Esophagus (tissue), 2 donors: ENCODE measurements around the gene NRARP. TPM values are rescaled to one million over a fixed set of nuclear protein-coding genes. Genes with fewer than 3 reads are reported as not detected.

Experiments used
- H3K27ac ChIP-seq, 2 donors: one replicate each; pipeline ENCODE4 v1.5.1; 2013; ENCODE audit warnings: low read depth in 2 of 2, mild to moderate bottlenecking in 2 of 2, inconsistent platforms in 1 of 2, low read length in 1 of 2, moderate library complexity in 1 of 2
- H3K27me3 ChIP-seq, 2 donors: one replicate each; pipeline ENCODE4 v1.6.1; 2013; ENCODE audit warnings: low read length in 2 of 2, control low read depth in 1 of 2, mild to moderate bottlenecking in 1 of 2; ENCODE audit not compliant: insufficient read depth in 2 of 2, control insufficient read depth in 1 of 2
- H3K36me3 ChIP-seq, 2 donors: one replicate each; pipeline ENCODE4 v1.6.1; 2013; ENCODE audit warnings: low read length in 1 of 2; ENCODE audit not compliant: control insufficient read depth in 2 of 2, insufficient read depth in 2 of 2
- H3K4me1 ChIP-seq, 2 donors: one replicate each; pipeline ENCODE4 v1.6.1; 2013; ENCODE audit warnings: low read length in 1 of 2; ENCODE audit not compliant: control insufficient read depth in 2 of 2, insufficient read depth in 2 of 2
- H3K4me3 ChIP-seq, 2 donors: one replicate each; pipeline ENCODE4 v1.5.1; 2013; ENCODE audit warnings: low read length in 2 of 2, mild to moderate bottlenecking in 2 of 2, low read depth in 1 of 2, moderate library complexity in 1 of 2
- H3K9me3 ChIP-seq, 2 donors: one replicate each; pipeline ENCODE4 v1.6.1; 2013; ENCODE audit warnings: mild to moderate bottlenecking in 2 of 2, low read depth in 1 of 2, low read length in 1 of 2, moderate library complexity in 1 of 2; ENCODE audit not compliant: control insufficient read depth in 2 of 2, insufficient read depth in 1 of 2
- WGBS, 2 donors: extraction: QIAGEN DNeasy Blood & Tissue Kit; methylation state at CpG; one replicate each; pipeline ENCODE4 v1.1.7; 2013; 5-methylcytosine and 5-hydroxymethylcytosine counted together
- polyA plus RNA-seq, 2 donors: library from polyadenylated mRNA; stranded (reverse); fragments of 200-250 nt; gene quantifications; one replicate each; pipeline ENCODE4 v1.2.3, GENCODE V29; 2013
- donor health status: healthy with polysubstance abuse.
- donor health status: Bipolar disorder and iron deficiency.

NRARP gene
- polyA plus RNA-seq, 2 donors = 1.6 to 7.8 TPM

GRCh38 chr9:137293482-137294090 is 8.5 kb downstream of the NRARP start:
- peak overlapping the region in 1 of 2 donors; percentile 29 for H3K4me3 ChIP-seq
- 45 to 50% methylated on average over 29 of the region's 29 CpGs for WGBS, 2 donors
- H3K27me3 ChIP-seq = no peaks in the 10 kb centered on the region
- H3K4me1 ChIP-seq = peaks cover 0 to 5% of the 10 kb centered on the region in 2 donors
- no peak overlapping the region for H3K27ac ChIP-seq
- no peaks in the 10 kb centered on the region for H3K9me3 ChIP-seq
- no peaks in the 10 kb centered on the region for H3K36me3 ChIP-seq

- Histone ChIP-seq H3K4me3 (no peak overlapping the region), H3K27me3 (no peaks in the 10 kb centered on the region), H3K4me1 (peaks cover 0 to 5% of the 10 kb centered on the region in 2 donors), H3K9me3 (no peaks in the 10 kb centered on the region), H3K27ac (no peak overlapping the region), H3K36me3 (no peaks in the 10 kb centered on the region)
- 62 to 68% methylated on average over 15 of the region's 15 CpGs for WGBS, 2 donors
These were observed 9.0 kb downstream of the NRARP start for GRCh38 chr9:137293094-137293481.

GRCh38 chr9:137286975-137287383 is 15.1 kb downstream of the NRARP start:
- no peak overlapping the region for H3K27ac ChIP-seq
- H3K4me3 ChIP-seq = no peak overlapping the region
- H3K4me1 ChIP-seq = no peaks in the 10 kb centered on the region
- no peaks in the 10 kb centered on the region for H3K36me3 ChIP-seq
- no peaks in the 10 kb centered on the region for H3K9me3 ChIP-seq
- no peaks in the 10 kb centered on the region for H3K27me3 ChIP-seq
- WGBS, 2 donors = 44 to 46% methylated on average over 14 of the region's 14 CpGs

- H3K9me3 ChIP-seq = peaks cover 0 to 3% of the 10 kb centered on the region in 2 donors
- H3K27ac ChIP-seq = no peak overlapping the region
- H3K36me3 ChIP-seq = peaks cover 0 to 6% of the 10 kb centered on the region in 2 donors
- H3K27me3 ChIP-seq = peaks cover 0 to 11% of the 10 kb centered on the region in 2 donors
- 49 to 72% methylated on average over 31 to 39 of the region's 39 CpGs for WGBS, 2 donors
- H3K4me3 ChIP-seq = no peak overlapping the region
- H3K4me1 ChIP-seq = peaks cover 0 to 17% of the 10 kb centered on the region in 2 donors
These were observed 20.5 kb downstream of the NRARP start for GRCh38 chr9:137281345-137282116.

GRCh38 chr9:137280474-137281344 is 21.4 kb downstream of the NRARP start:
- H3K4me1 ChIP-seq = peaks cover 0 to 17% of the 10 kb centered on the region in 2 donors
- H3K36me3 ChIP-seq = peaks cover 0 to 6% of the 10 kb centered on the region in 2 donors
- H3K27me3 ChIP-seq = peaks cover 0 to 11% of the 10 kb centered on the region in 2 donors
- no peak overlapping the region for H3K27ac ChIP-seq
- H3K4me3 ChIP-seq = peak overlapping the region in 1 of 2 donors; percentile 13
- H3K9me3 ChIP-seq = peaks cover 0 to 3% of the 10 kb centered on the region in 2 donors
- whole genome bisulfite sequencing, 2 donors = 31 to 41% methylated on average over 73 to 85 of the region's 85 CpGs

GRCh38 chr9:137279741-137280473 is 22.2 kb downstream of the NRARP start:
- WGBS, 2 donors = 81 to 90% methylated on average over 41 of the region's 41 CpGs
- H3K4me3 ChIP-seq = no peak overlapping the region
- peaks cover 0 to 11% of the 10 kb centered on the region in 2 donors for H3K27me3 ChIP-seq
- no peak overlapping the region for H3K27ac ChIP-seq
- H3K9me3 ChIP-seq = peaks cover 0 to 3% of the 10 kb centered on the region in 2 donors
- H3K36me3 ChIP-seq = peaks cover 0 to 6% of the 10 kb centered on the region in 2 donors
- peaks cover 0 to 17% of the 10 kb centered on the region in 2 donors for H3K4me1 ChIP-seq

- no peak overlapping the region for H3K27ac ChIP-seq
- peaks cover 0 to 6% of the 10 kb centered on the region in 2 donors for H3K36me3 ChIP-seq
- WGBS, 2 donors = 73 to 80% methylated on average over 138 to 139 of the region's 139 CpGs
These were observed 23.1 kb downstream of the NRARP start for GRCh38 chr9:137278721-137279711.

GRCh38 chr9:137278061-137278701 is 23.9 kb downstream of the NRARP start:
- 11 to 18% methylated on average over 35 to 54 of the region's 54 CpGs for WGBS, 2 donors
- Histone ChIP-seq H3K4me3 (peak overlapping the region; percentile 46 to 53), H3K9me3 (peaks cover 0 to 3% of the 10 kb centered on the region in 2 donors), H3K36me3 (peaks cover 0 to 6% of the 10 kb centered on the region in 2 donors), H3K4me1 (peaks cover 0 to 24% of the 10 kb centered on the region in 2 donors), H3K27me3 (peaks cover 0 to 11% of the 10 kb centered on the region in 2 donors), H3K27ac (peak overlapping the region; percentile 36 to 77)

More at GRCh38 chr9:137278721-137279711, 23.1 kb downstream of the NRARP start:
- peaks cover 0 to 11% of the 10 kb centered on the region in 2 donors for H3K27me3 ChIP-seq
- H3K4me1 ChIP-seq = peaks cover 0 to 21% of the 10 kb centered on the region in 2 donors
- H3K9me3 ChIP-seq = peaks cover 0 to 3% of the 10 kb centered on the region in 2 donors
- peak overlapping the region; percentile 46 to 53 for H3K4me3 ChIP-seq
